HG03378 (cell line): ENCODE data around the gene DCLRE1A.

ENCODE experiments used
- ATAC-seq: cut with Tn5 transposase; IDR thresholded peaks from one replicate; pipeline ENCODE4 v1.9.1; 2021; ENCODE audit warnings: mild to moderate bottlenecking, moderate library complexity; ENCODE audit not compliant: unreplicated experiment

The DCLRE1A gene

GRCh38 chr10:113801569-113801968 is 52.3 kb downstream of the DCLRE1A start:
- no peak for ATAC-seq

- no peak for ATAC-seq
Measured at GRCh38 chr10:113791691-113792090, 62.2 kb downstream of the DCLRE1A start.

GRCh38 chr10:113788604-113789083 is 65.2 kb downstream of the DCLRE1A start:
- ATAC-seq: peak; percentile 89
